HCT116 (cell line): ENCODE results near the gene LTBR. TPM values are rescaled to one million over a fixed set of nuclear protein-coding genes. Genes with fewer than 3 reads are reported as not detected.
"Not testable (repeated sequence)": the region's sequence is repeated elsewhere in the genome, so short reads cannot be mapped to it uniquely, and the experiment has no call there.

ENCODE experiments used
- ATAC-seq: fragments of 200-7000 bp; cut with Tn5 transposase; 2 replicates; pipeline ENCODE4 v1.9.1; 2020; ENCODE audit warnings: mild to moderate bottlenecking, moderate library complexity
- BruUV-seq: library from RNA; stranded (reverse); fragments of 400-500 nt; replicated peaks from 2 replicates; lab custom pipeline; 2021; lab: Mats Ljungman, UMichigan
- CTCF ChIA-PET: fragments of 300-600 bp; sonication (Branson Sonifier 250); formaldehyde crosslinking; loops from one replicate; lab custom pipeline; 2021; ENCODE audit warnings: antibody characterized with exemption; lab: Charles Lee
- POLR2A ChIA-PET: fragments of 300-600, 350-600 bp; sonication (Branson Sonifier 250); formaldehyde crosslinking; loops from one replicate; lab custom pipeline; 2021; ENCODE audit warnings: antibody characterized with exemption; lab: Charles Lee
- RAD21 ChIA-PET, 2 experiments: fragments of 300-600 bp; sonication (Branson Sonifier 250); formaldehyde crosslinking; loops; one replicate each; lab custom pipeline; 2023; ENCODE audit warnings: low total read pairs in 2 of 2; ENCODE audit not compliant: uncharacterized antibody in 2 of 2, unreplicated experiment in 2 of 2, low non-redundant PET in 1 of 2; lab: Charles Lee
- DNase-seq: peaks from one replicate; pipeline ENCODE4 v3.0.0-alpha.2; 2010; ENCODE audit warnings: low read depth, low spot score
- H2AFZ ChIP-seq: fragments of 200-600 bp; shearing (Covaris generic), sonication (generic); 2 replicates; pipeline ENCODE4 v1.6.1; 2017; ENCODE audit warnings: low read depth, mixed run types, mixed read lengths, antibody characterized with exemption, low read length; ENCODE audit not compliant: poor library complexity, severe bottlenecking
- H3K27ac ChIP-seq: 2 replicates; pipeline ENCODE4 v1.5.1; 2012; ENCODE audit warnings: low read depth, low read length
- H3K27me3 ChIP-seq: fragments of 200-600 bp; sonication (generic); 2 replicates; pipeline ENCODE4 v1.6.1; 2016; ENCODE audit warnings: mixed run types, low read length, mixed read lengths; ENCODE audit not compliant: insufficient read depth
- H3K36me3 ChIP-seq, 2 experiments: fragments of 200-500 bp in 1 of 2; fragments of 200-600 bp in 1 of 2; sonication (Bioruptor generic) in 1 of 2; sonication (generic) in 1 of 2; 2 replicates each; pipeline versions ENCODE4 v1.5.1 to v1.6.1; 2014 to 2016; ENCODE audit warnings: low read length in 2 of 2, inconsistent platforms in 1 of 2, mixed read lengths in 1 of 2, mixed run types in 1 of 2; ENCODE audit not compliant: insufficient read depth in 2 of 2, control insufficient read depth in 1 of 2
- H3K4me1 ChIP-seq, 2 experiments: fragments of 200-600 bp in 1 of 2; sonication (generic) in 1 of 2; 2 replicates each; pipeline versions ENCODE4 v1.5.1 to v1.6.1; 2012 to 2017; ENCODE audit warnings: low read length in 2 of 2, inconsistent platforms in 1 of 2, mild to moderate bottlenecking in 1 of 2, mixed read lengths in 1 of 2, mixed run types in 1 of 2, moderate library complexity in 1 of 2; ENCODE audit not compliant: insufficient read depth in 2 of 2, control insufficient read depth in 1 of 2
- H3K4me2 ChIP-seq: fragments of 200-600 bp; sonication (generic); 2 replicates; pipeline ENCODE4 v1.6.1; 2017; ENCODE audit warnings: mixed run types, low read length, mixed read lengths
- H3K4me3 ChIP-seq, 2 experiments: fragments of 200-600 bp in 1 of 2; sonication (generic) in 1 of 2; replicated peaks in 1 of 2; 2 replicates each; pipeline ENCODE4 v1.5.1; 2011 to 2016; ENCODE audit warnings: low read length in 2 of 2, control low read depth in 1 of 2, low read depth in 1 of 2, mild to moderate bottlenecking in 1 of 2, mixed read lengths in 1 of 2, mixed run types in 1 of 2
- H3K79me2 ChIP-seq: fragments of 200-600 bp; sonication (generic); 2 replicates; pipeline ENCODE4 v1.6.1; 2017; ENCODE audit warnings: mild to moderate bottlenecking, mixed run types, low read length, moderate library complexity, mixed read lengths; ENCODE audit not compliant: insufficient read depth
- H3K9ac ChIP-seq: fragments of 200-600 bp; sonication (generic); 2 replicates; pipeline ENCODE4 v1.6.1; 2016; ENCODE audit warnings: low read length, mixed read lengths
- H3K9me2 ChIP-seq: fragments of 200-600 bp; sonication (generic), shearing (Covaris generic); 2 replicates; pipeline ENCODE4 v1.6.1; 2017; ENCODE audit warnings: mixed run types, mild to moderate bottlenecking, moderate library complexity; ENCODE audit not compliant: insufficient read depth
- H3K9me3 ChIP-seq, 2 experiments: fragments of 200-500 bp in 1 of 2; fragments of 200-600 bp in 1 of 2; sonication (Bioruptor generic) in 1 of 2; sonication (generic) in 1 of 2; 2 replicates each; pipeline ENCODE4 v1.6.1; 2014 to 2017; ENCODE audit warnings: low read length in 2 of 2, mixed read lengths in 2 of 2, inconsistent platforms in 1 of 2, low read depth in 1 of 2, mild to moderate bottlenecking in 1 of 2, mixed run types in 1 of 2, moderate library complexity in 1 of 2; ENCODE audit not compliant: control insufficient read depth in 1 of 2, insufficient read depth in 1 of 2
- H4K20me1 ChIP-seq: fragments of 200-600 bp; sonication (generic), shearing (Covaris generic); 2 replicates; pipeline ENCODE4 v1.6.1; 2017; ENCODE audit warnings: mixed run types, mild to moderate bottlenecking, moderate library complexity; ENCODE audit not compliant: insufficient read depth
- CBX3 ChIP-seq: IDR thresholded peaks from 2 replicates; pipeline ENCODE4 v1.6.1; 2012; ENCODE audit warnings: low read depth
- JUND ChIP-seq: IDR thresholded peaks from 2 replicates; pipeline ENCODE4 v1.6.1; 2012
- POLR2A ChIP-seq: IDR thresholded peaks from 2 replicates; pipeline ENCODE4 v1.7.0; 2011; ENCODE audit warnings: borderline replicate concordance; ENCODE audit not compliant: insufficient read depth, insufficient read length; ENCODE audit errors: extremely low read depth
- POLR2AphosphoS5 ChIP-seq: IDR thresholded peaks from 2 replicates; pipeline ENCODE4 v1.6.1; 2011; ENCODE audit warnings: mild to moderate bottlenecking, low read depth, low read length, moderate library complexity
- SIN3A ChIP-seq: IDR thresholded peaks from 2 replicates; pipeline ENCODE4 v1.6.1; 2012; ENCODE audit warnings: low read depth
- ZFX ChIP-seq: fragments of 450-650 bp; IDR thresholded peaks from 2 replicates; pipeline ENCODE4 v1.6.1; 2017
- intact Hi-C: fragments of 100-400 bp; cut with micrococcal nuclease; formaldehyde crosslinking; loops from 2 replicates; pipeline ENCODE4 v1.10.0; 2022
- total RNA-seq: library from RNA; stranded (reverse); gene quantifications from one replicate; pipeline ENCODE4 v1.2.1, GENCODE V29; 2021; ENCODE audit not compliant: unreplicated experiment
- TF ChIP-seq, protein P1 (sequence below): IDR thresholded peaks from 2 replicates; pipeline ENCODE4 v1.6.1; 2012

Gene LTBR
- total RNA-seq, 1 experiment from 2014 or later: 128 TPM

DNA sequence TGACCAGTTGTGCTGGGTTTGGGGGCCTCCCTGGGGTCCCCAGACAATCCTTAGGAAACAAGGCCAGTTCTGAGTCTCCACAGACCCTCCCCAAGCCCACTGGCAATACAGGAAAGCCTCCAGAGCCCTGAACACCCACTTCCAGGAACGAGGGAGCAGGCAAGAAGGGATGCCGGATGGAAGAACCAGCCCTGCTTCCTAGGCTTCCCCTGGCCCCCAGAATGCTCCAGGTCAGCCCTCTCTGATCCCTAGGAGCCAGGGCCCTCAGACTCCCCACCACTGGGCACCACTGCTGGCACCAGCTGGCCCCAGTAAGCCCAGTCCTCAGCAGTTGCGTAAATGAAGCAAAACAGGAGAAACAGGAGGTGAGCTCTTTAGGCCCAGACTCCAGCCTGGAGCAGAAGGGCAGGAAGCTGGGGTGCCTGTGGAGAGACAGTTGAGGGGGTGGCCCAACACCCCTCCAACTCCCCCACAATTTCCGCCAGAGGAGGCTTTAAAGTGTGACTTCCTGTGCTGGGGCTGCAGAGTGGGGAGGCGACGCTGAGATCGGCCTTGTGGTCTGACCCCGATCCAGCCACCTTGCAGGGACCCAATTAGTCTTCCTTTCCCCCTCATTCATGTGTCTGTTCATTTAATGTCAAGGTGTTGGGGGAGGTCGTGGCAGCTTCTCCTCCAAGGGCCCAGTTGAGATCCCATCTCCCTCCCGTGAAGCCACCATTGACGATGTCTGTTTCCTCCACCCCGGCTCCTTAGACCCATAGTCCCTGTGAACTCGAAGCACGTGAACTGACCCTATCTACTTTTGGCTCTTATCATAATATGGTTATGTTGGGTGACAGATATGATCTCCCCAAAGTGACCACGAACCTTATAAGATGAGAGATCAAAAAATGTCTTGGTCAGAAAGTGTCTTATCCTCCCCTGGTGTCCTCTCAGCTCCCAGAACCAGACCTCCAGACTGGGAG lies 46.8 kb upstream of the LTBR start:
- peak; percentile 24; the same call in 1 of the 2 replicates for TF ChIP-seq POLR2AphosphoS5
- TF ChIP-seq, protein P1, sequence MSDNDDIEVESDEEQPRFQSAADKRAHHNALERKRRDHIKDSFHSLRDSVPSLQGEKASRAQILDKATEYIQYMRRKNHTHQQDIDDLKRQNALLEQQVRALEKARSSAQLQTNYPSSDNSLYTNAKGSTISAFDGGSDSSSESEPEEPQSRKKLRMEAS: no peak
- Histone ChIP-seq H4K20me1 (no peaks in the 10 kb centered on the region), H3K36me3 (peaks cover 18 to 29% of the 10 kb centered on the region in 2 experiments), H3K4me2 (peak overlapping the region; percentile 97), H3K9me2 (no peaks in the 10 kb centered on the region), H3K79me2 (peaks cover 96% of the 10 kb centered on the region), H3K9ac (peak overlapping the region; percentile 90), H3K9me3 (no peaks in the 10 kb centered on the region), H3K4me1 (peaks cover 57 to 82% of the 10 kb centered on the region in 2 experiments), H3K4me3 (peak overlapping the region; percentile 58 to 64), H2AFZ (no peak overlapping the region), H3K27me3 (no peaks in the 10 kb centered on the region), H3K27ac (peak overlapping the region; percentile 99)
- BruUV-seq: TSS peak; percentile 93
- intact Hi-C loops: loop anchor here (1.0 to 10.0 kb wide), 5 partner anchors 34 to 198 kb away; partner anchors contain the start of genes GAPDH and LTBR
- POLR2A ChIA-PET: interaction anchor here (0.7 to 2.9 kb wide), 23 partner anchors 9 to 276 kb away, joined by 3 to 34 read pairs (median 5); partner anchors contain the start of genes GAPDH, LTBR, SCNN1A and VAMP1
- ATAC-seq (peak; percentile 4), DNase-seq (no peak)
- RAD21 ChIA-PET: interaction anchor here (0.6 to 1.6 kb wide), 5 partner anchors 8 to 128 kb away, joined by 3 to 7 read pairs (median 5); partner anchors contain the start of gene LTBR (in 1 of the 2)
- CTCF ChIA-PET: interaction anchor here (0.5 to 2.1 kb wide), 9 partner anchors 9 to 270 kb away, joined by 3 to 15 read pairs (median 4); partner anchors contain the start of gene SCNN1A

- H3K4me3 ChIP-seq: peak overlapping the region; percentile 58 to 64
- H3K36me3 ChIP-seq: peaks cover 9 to 21% of the 10 kb centered on the region in 2 experiments
- ATAC-seq: no peak
- no peaks in the 10 kb centered on the region for H4K20me1 ChIP-seq
- H3K9ac ChIP-seq: peak overlapping the region; percentile 90
- no peaks in the 10 kb centered on the region for H3K27me3 ChIP-seq
- intact Hi-C loops: loop anchor here (2.0 to 10.0 kb wide), 3 partner anchors 39 to 197 kb away; partner anchors contain the start of gene GAPDH
- no TSS peak for BruUV-seq
- RAD21 ChIA-PET: interaction anchor here in 1 of 2 experiments (1.2 kb wide), 1 partner anchor 26 kb away, joined by 4 read pairs; no protein-coding TSS in a partner anchor
- peaks cover 92% of the 10 kb centered on the region for H3K79me2 ChIP-seq
- H3K9me2 ChIP-seq: no peaks in the 10 kb centered on the region
- H2AFZ ChIP-seq: no peak overlapping the region
- no peaks in the 10 kb centered on the region for H3K9me3 ChIP-seq
- peaks cover 65 to 86% of the 10 kb centered on the region in 2 experiments for H3K4me1 ChIP-seq
- H3K27ac ChIP-seq: peak overlapping the region; percentile 99
- no peak for DNase-seq
- no peak for TF ChIP-seq ZFX
- no peak for TF ChIP-seq JUND
- TF ChIP-seq POLR2A: no peak
- no peak for TF ChIP-seq SIN3A
- TF ChIP-seq CBX3: no peak
- 0 out of 2 replicates have a peak, but pooled peaks have one; percentile 3 for TF ChIP-seq POLR2AphosphoS5
- TF ChIP-seq, all 23 proteins: peak for 1
- ChIA-PET POLR2A (interaction anchor here (0.9 to 2.9 kb wide), 4 partner anchors 11 to 270 kb away, joined by 3 to 24 read pairs (median 7); partner anchors contain the start of gene GAPDH), CTCF (no interaction called here)
- H3K4me2 ChIP-seq: peak overlapping the region; percentile 97
Measured at GRCh38 chr12:6337958-6338433, 46.0 kb upstream of the LTBR start.

- H3K9me2 ChIP-seq, BruUV-seq, H4K20me1 ChIP-seq, DNase-seq, ATAC-seq, H2AFZ ChIP-seq, H3K9me3 ChIP-seq, H3K27me3 ChIP-seq: not testable (repeated sequence)
- H3K4me1 ChIP-seq: peaks cover 71 to 88% of the 10 kb centered on the region in 2 experiments
- H3K4me3 ChIP-seq: 0 out of 4 replicates have a peak overlapping the region, but pooled peaks of 1 of the 2 experiments have one; percentile 92
- CTCF ChIA-PET: interaction anchor here (1.2 to 1.5 kb wide), 2 partner anchors 12 to 127 kb away, joined by 4 read pairs; no protein-coding TSS in a partner anchor
- RAD21 ChIA-PET: interaction anchor here in 1 of 2 experiments (1.2 kb wide), 1 partner anchor 26 kb away, joined by 4 read pairs; no protein-coding TSS in a partner anchor
- POLR2A ChIA-PET: interaction anchor here (0.8 to 2.7 kb wide), 4 partner anchors 10 to 196 kb away, joined by 3 to 11 read pairs (median 3); partner anchors contain the start of gene GAPDH
- peak overlapping the region; percentile 90 for H3K9ac ChIP-seq
- peak overlapping the region; percentile 97 for H3K4me2 ChIP-seq
- H3K27ac ChIP-seq: peak overlapping the region; percentile 99
- intact Hi-C loops: loop anchor here (5.0 to 10.0 kb wide), 2 partner anchors 129 to 196 kb away; partner anchors contain the start of gene GAPDH
- peaks cover 5 to 15% of the 10 kb centered on the region in 2 experiments; a peak in 3 of 4 replicates for H3K36me3 ChIP-seq
- peaks cover 87% of the 10 kb centered on the region for H3K79me2 ChIP-seq
Measured at GRCh38 chr12:6338536-6338935, 45.4 kb upstream of the LTBR start.
